Peyer's patch (tissue), 4 donors: ENCODE measurements around the gene PRR23B. TPM values are rescaled to one million over a fixed set of nuclear protein-coding genes. Genes with fewer than 3 reads are reported as not detected.

ENCODE experiments used
- DNase-seq, 3 donors: peaks; one replicate each; pipeline ENCODE4 v3.0.0-alpha.2; 2017 to 2019
- H3K27ac ChIP-seq, 4 donors: fragments of 200-600 bp; sonication (generic); one replicate each; pipeline ENCODE4 v1.5.1; 2016 to 2019
- H3K27me3 ChIP-seq, 2 donors: fragments of 200-600 bp; sonication (generic); one replicate each; pipeline ENCODE4 v1.5.1; 2019
- H3K36me3 ChIP-seq, 3 donors: fragments of 200-600 bp; sonication (generic); one replicate each; pipeline ENCODE4 v1.5.1; 2016 to 2019
- H3K4me1 ChIP-seq, 4 donors: fragments of 200-600 bp; sonication (generic); one replicate each; pipeline ENCODE4 v1.5.1; 2016 to 2019
- H3K4me3 ChIP-seq, 4 donors: fragments of 200-600 bp; sonication (generic); 1 replicate in 3 of 4; 2 replicates in 1 of 4; pipeline ENCODE4 v1.5.1; 2016 to 2019; ENCODE audit warnings: mild to moderate bottlenecking in 1 of 4
- H3K9me3 ChIP-seq, 4 donors: fragments of 200-600 bp; sonication (generic); one replicate each; pipeline ENCODE4 v1.5.1; 2016 to 2019; ENCODE audit warnings: mild to moderate bottlenecking in 1 of 4
- POLR2A ChIP-seq, 2 donors: fragments of 450-650 bp; IDR thresholded peaks; one replicate each; pipeline ENCODE4 v1.5.1; 2017; ENCODE audit warnings: antibody characterized with exemption in 2 of 2, mild to moderate bottlenecking in 2 of 2, moderate library complexity in 2 of 2
- total RNA-seq, 4 donors: library from RNA; depleted of rRNA; stranded (reverse); fragments of >200 nt; gene quantifications; one replicate each; pipeline ENCODE4 v1.1.0, GENCODE V29; 2016
- TF ChIP-seq, protein P1 (sequence below), 6 experiments: fragments of 450-650 bp in 4 of 6; fragments of 200-600 bp in 2 of 6; sonication (generic) in 1 of 6; IDR thresholded peaks; one replicate each; pipeline ENCODE4 v1.5.1; 2017 to 2019; ENCODE audit warnings: antibody characterized with exemption in 6 of 6, mild to moderate bottlenecking in 3 of 6, moderate library complexity in 1 of 6

Gene PRR23B
- total RNA-seq, 4 donors from 2014 or later, result not detected

DNA sequence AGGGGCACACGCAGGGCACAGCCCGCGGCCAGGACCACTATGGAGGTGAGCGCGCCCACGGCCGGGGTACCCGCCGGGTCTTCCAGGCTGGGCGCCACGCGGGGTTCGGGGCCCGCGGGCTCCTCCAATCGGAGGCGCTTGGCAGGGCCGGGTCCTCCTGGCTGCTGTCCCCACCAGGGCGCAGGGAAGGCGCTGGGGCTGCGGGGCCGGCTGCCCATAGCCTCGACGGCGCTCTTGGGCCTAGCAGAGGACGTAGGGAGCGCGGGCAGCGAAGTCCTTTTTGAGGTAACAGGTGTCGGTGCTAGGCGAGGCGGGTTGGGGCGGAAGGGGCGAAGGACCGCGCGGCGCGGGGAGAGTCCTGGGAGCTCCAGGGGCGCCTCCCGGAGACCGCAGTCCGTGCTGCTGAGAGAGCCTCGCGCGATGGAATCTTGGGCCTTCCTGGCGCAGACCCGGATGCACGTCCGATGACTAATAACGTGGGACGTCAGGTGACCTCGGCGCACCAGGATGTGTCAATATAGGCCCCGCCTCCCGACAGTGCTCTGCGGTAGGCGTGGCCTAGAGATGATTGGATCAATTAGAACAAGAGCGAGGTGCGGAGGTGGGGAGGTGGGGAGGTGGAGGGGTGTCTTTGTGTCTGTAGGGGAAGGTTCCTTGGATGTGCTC lies 14.5 kb downstream of the PRR23B start, which contains the start of gene PRR23A:
Gene PRR23A, minus strand, starts transcription at position 218 of the 666 bp plus-strand sequence. Its CDS starts 0 bp downstream, at position 218.
- H3K27me3 ChIP-seq, result no peaks in the 10 kb centered on the region
- TF ChIP-seq, protein P1, sequence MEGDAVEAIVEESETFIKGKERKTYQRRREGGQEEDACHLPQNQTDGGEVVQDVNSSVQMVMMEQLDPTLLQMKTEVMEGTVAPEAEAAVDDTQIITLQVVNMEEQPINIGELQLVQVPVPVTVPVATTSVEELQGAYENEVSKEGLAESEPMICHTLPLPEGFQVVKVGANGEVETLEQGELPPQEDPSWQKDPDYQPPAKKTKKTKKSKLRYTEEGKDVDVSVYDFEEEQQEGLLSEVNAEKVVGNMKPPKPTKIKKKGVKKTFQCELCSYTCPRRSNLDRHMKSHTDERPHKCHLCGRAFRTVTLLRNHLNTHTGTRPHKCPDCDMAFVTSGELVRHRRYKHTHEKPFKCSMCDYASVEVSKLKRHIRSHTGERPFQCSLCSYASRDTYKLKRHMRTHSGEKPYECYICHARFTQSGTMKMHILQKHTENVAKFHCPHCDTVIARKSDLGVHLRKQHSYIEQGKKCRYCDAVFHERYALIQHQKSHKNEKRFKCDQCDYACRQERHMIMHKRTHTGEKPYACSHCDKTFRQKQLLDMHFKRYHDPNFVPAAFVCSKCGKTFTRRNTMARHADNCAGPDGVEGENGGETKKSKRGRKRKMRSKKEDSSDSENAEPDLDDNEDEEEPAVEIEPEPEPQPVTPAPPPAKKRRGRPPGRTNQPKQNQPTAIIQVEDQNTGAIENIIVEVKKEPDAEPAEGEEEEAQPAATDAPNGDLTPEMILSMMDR (IDR thresholded peaks at IDR 0.05), result no peak
- H3K4me3 ChIP-seq, result no peak within 1 kb of the TSS
- H3K36me3 ChIP-seq, result no peaks in the 10 kb centered on the region
- no peak within 1 kb of the TSS for H3K27ac ChIP-seq
- DNase-seq, result no peak
- H3K4me1 ChIP-seq, result no peaks in the 10 kb centered on the region
- peaks cover 0 to 7% (median 0%) of the 10 kb centered on the region in 4 donors for H3K9me3 ChIP-seq

DNA sequence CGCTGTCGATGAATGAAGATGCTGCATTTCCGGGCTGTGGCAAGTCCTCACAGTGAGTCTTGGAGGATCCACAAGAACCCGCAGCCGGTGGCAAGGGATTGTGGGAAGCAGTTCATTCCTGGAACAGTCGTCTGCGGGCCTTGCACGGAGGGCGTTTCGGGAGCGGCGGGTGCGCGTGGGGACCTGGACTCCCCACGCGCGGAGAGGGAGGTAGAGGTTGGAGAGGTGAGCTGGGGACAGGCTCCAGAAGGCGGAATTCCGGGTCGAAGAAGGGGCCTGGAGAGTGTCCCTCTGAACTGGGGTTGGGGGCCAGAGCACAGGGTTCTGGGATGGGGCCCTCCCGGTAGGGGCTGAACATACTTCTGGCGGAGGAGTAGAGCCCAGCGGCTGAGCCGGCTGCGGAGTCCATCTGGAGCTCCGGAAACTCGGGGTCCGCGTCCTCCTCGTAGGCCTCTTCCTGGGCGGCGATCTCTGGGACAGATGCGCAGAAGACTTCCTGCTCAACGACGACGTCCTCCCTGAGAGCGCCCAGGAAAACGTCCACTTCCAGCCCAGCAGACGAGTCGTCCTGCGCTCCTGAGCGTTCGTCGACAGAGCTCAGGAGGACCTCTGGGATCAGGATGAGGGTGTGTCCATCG lies 15.3 kb downstream of the PRR23B start:
- H3K9me3 ChIP-seq, result peaks cover 0 to 7% (median 0%) of the 10 kb centered on the region in 4 donors
- no peak for TF ChIP-seq POLR2A (IDR thresholded peaks at IDR 0.05)
- TF ChIP-seq, protein P1 (IDR thresholded peaks at IDR 0.05), result no peak
- H3K27ac ChIP-seq, result no peak overlapping the region
- H3K4me3 ChIP-seq, result no peak overlapping the region
- no peak for DNase-seq
- no peaks in the 10 kb centered on the region for H3K27me3 ChIP-seq
- no peaks in the 10 kb centered on the region for H3K4me1 ChIP-seq
- H3K36me3 ChIP-seq, result no peaks in the 10 kb centered on the region

DNA sequence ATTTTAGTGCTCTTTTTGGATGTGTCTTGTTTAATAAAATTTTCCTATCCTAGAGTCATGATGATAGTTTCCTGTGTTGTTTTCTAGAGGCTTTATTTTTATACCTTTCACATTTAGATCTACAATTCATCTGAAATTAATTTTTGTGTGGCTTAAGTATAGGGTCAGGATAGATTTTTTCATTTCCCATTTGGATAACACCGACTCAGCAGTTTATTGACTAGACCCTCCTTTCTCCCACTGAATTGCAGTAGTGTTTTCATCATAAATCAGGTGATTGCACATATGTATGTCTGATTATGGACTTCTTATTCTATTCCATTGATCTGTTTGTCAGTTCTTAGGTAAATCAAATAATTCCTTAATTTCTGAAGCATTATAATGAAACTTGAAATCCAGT lies 25.0 kb downstream of the PRR23B start:
- Histone ChIP-seq H3K9me3 (no peaks in the 10 kb centered on the region), H3K36me3 (no peaks in the 10 kb centered on the region), H3K4me1 (no peaks in the 10 kb centered on the region), H3K4me3 (no peak overlapping the region), H3K27me3 (no peaks in the 10 kb centered on the region), H3K27ac (no peak overlapping the region)
- TF ChIP-seq POLR2A (IDR thresholded peaks at IDR 0.05), result no peak
- TF ChIP-seq, protein P1 (IDR thresholded peaks at IDR 0.05), result no peak
- DNase-seq, result no peak

DNA sequence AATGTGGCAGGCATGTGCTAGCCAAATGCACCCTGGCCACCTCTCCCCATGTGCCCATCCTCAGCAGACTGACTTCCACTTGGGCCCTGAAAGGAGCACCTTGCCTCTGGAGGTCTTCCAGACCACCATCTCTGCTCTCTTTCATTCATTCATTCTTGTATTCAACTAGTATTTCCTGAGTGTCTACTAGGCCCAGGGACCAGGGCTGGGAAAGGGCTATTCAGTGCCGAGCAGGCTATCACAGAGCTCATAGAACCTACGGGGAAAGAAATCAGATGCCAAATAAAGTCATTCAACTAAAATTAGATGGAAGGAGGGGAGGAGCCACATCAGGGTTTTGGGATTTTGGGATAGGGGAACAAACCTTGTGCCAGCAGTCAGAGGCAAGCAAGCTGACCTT lies 33.5 kb downstream of the PRR23B start:
- no peak overlapping the region for H3K27ac ChIP-seq
- H3K4me1 ChIP-seq, result no peaks in the 10 kb centered on the region
- no peaks in the 10 kb centered on the region for H3K36me3 ChIP-seq
- no peaks in the 10 kb centered on the region for H3K9me3 ChIP-seq
- no peaks in the 10 kb centered on the region for H3K27me3 ChIP-seq
- H3K4me3 ChIP-seq, result no peak overlapping the region
- no peak for DNase-seq
- no peak for TF ChIP-seq POLR2A (IDR thresholded peaks at IDR 0.05)
- TF ChIP-seq, protein P1 (IDR thresholded peaks at IDR 0.05), result no peak

DNA sequence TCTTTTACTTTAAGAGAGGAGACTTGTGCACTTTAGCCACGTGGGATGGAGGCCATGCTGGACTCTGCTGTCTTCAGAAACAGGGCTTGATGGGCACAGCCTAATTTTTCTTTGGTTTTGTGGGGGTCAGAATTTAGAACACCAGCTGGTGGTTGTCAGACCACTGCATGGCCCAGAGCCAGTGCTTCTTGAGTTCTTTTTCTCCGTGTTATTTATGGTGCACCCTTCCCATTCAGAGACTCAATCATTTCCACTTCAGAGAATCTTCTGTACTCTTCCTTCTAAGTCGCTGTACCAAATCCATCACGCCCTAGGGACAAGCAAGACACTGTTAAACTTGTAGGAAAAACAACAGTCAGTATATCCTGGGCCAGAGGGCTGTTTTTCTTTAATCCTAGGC lies 34.8 kb downstream of the PRR23B start:
- Histone ChIP-seq H3K27ac (no peak overlapping the region), H3K36me3 (no peaks in the 10 kb centered on the region), H3K9me3 (no peaks in the 10 kb centered on the region), H3K4me3 (no peak overlapping the region), H3K27me3 (no peaks in the 10 kb centered on the region), H3K4me1 (no peaks in the 10 kb centered on the region)
- TF ChIP-seq, protein P1 (IDR thresholded peaks at IDR 0.05), result no peak
- no peak for TF ChIP-seq POLR2A (IDR thresholded peaks at IDR 0.05)
- DNase-seq, result no peak
